GM10266 (cell line): Measurements from ENCODE around the gene ERCC6L2.

ENCODE experiments used
- DNase-seq: peaks from one replicate; pipeline ENCODE4 v3.0.0; 2012; ENCODE audit errors: extremely low spot score
- CTCF ChIP-seq: IDR thresholded peaks from 2 replicates; pipeline ENCODE4 v1.5.1; 2012; ENCODE audit warnings: mild to moderate bottlenecking, low read depth; ENCODE audit not compliant: control insufficient read depth, insufficient read depth; ENCODE audit errors: missing control alignments

ERCC6L2 gene

DNA sequence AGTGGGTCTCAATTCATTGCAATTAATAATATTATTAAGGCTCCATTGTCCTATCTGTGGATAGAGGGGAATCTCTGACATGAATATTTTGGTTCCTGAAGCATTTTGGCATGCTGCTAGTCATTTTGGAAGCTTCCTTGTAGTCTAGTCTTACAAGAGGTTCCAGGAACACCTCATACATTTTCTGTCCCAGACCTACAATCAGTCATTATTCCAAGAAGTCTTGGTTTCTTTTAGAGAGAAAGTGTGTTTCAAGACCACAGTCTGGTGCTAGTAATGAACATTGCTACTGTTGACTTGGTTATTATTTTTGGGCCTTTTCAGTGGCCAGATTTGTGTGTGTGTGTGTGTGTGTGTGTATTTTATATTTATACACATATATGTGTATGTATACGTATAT lies 98.9 kb downstream of the ERCC6L2 start:
- no peak for TF ChIP-seq CTCF
- DNase-seq, result no peak

- DNase-seq, result no peak
- no peak for TF ChIP-seq CTCF
These were observed 101.9 kb downstream of the ERCC6L2 start for GRCh38 chr9:95977371-95977770.

GRCh38 chr9:95978106-95978505 lies 102.6 kb downstream of the ERCC6L2 start:
- DNase-seq, result no peak
- no peak for TF ChIP-seq CTCF

DNA sequence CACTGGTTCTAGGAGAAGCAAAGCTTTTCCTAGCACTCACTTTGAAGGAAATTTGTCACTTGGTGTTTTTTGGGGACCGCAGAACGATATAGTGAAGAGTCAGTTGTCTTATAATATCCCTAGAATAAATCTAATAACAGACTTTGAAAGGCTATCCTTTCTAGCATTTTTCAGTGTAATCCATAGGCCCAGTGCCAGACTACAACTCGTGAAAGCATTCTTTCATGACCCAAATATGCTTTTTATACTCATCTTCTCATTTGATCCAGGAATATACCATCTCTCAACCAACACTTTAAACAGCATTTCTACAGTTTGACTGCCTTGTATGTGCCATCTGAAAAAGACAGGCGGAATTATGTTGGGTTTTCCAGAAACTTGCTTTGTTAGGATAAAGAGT lies 104.0 kb downstream of the ERCC6L2 start:
- no peak for TF ChIP-seq CTCF
- no peak for DNase-seq

DNA sequence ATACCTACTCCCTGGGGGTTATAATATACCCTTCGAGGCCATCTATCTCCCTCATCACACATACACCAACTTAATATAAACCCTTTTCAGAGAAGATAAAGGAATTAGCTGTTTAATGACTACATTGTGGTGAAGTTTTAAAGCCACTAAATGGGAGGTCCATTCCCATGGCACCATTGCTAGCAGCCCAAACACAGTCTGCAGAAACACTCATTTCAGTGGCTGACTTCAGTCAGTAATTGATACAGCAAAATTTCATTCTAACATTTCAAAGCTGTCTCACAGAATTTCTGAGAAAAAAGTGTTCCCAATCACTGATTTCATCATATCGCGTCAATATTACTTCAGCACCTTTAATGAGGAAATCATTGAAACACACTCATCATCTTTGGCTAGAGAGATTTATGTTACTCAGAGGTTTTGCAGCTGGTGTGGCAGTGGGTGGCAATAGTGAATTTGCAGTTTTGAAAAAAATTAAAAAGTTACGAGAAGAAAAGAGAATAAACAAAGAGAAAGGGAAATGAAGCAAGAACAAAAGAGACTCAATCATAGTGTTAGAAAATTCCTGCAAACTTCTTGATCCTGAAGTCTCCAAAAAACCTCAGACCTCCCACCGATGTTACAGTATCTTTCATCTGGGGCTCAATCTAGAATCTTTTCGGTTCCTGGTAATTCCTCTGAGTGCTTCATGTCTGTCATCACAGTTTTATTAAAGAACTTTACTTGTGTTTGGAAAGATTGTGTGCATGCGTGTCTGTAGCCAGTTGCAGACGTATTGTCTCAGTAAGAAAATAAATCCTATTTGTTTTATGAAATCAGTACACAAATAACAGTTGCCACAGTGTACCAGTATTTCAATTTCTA lies 105.0 kb downstream of the ERCC6L2 start:
- DNase-seq, result no peak
- TF ChIP-seq CTCF, result no peak

- no peak for DNase-seq
These were observed 106.4 kb downstream of the ERCC6L2 start for GRCh38 chr9:95981761-95982390.

More at GRCh38 chr9:95981761-95982390, 106.4 kb downstream of the ERCC6L2 start:
- TF ChIP-seq CTCF, result no peak
